ENCODE measurements around the gene FUT6. TPM values are rescaled to one million over a fixed set of nuclear protein-coding genes. Genes with fewer than 3 reads are reported as not detected.
"Not testable (repeated sequence)": the region's sequence is repeated elsewhere in the genome, so short reads cannot be mapped to it uniquely, and the experiment has no call there.

Gene FUT6
- total RNA-seq, 4 donors from 2014 or later = 0.29 TPM; not detected in 3

DNA sequence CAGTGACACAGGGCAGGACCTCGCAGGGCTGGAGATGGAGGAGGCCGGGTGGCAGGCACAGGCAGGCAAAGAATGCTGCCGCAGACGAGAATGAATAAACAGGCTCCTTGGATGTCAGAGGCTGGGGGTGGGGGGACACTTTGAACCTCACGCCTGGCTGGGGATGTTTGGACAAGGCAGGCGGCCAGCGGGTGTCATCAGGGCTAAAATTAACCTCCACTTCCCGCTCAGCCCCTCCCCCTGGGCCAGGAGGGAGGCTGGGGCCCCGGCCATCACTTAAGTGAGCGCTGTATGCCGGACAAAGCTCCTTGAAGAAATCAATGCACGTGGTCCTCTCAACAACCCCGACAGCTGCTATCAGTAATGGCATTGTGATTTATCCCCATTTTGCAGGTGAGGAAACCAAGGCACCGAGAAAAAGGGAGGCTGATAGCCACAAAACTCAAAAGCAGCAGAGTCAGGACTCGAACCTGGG is 41.1 kb upstream of the FUT6 start:
- H3K4me1 ChIP-seq = peaks cover 8 to 9% of the 10 kb centered on the region in 2 donors
- ATAC-seq (peak; percentile 44 to 52), DNase-seq (peak in 1 of 2 donors; percentile 12)
- in situ Hi-C loops (cut with MboI; ENCODE audit: low sequenced_read_pairs in 4 of 4) = no loop called here
- intact Hi-C loops (cut with DNase I; ENCODE audit: low total_unique reads) = no loop called here
- peaks cover 0 to 20% (median 5%) of the 10 kb centered on the region in 3 donors for H3K27me3 ChIP-seq
- H3K4me3 ChIP-seq = no peak overlapping the region
- no peaks in the 10 kb centered on the region for H3K36me3 ChIP-seq
- H3K9me3 ChIP-seq = no peaks in the 10 kb centered on the region
- no peak overlapping the region for H3K27ac ChIP-seq
- TF ChIP-seq CTCF (IDR thresholded peaks at IDR 0.05 in 4 of 5, conservative IDR thresholded peaks at IDR 0.05 in 1 of 5) = no peak
- no peak for TF ChIP-seq POLR2A (IDR thresholded peaks at IDR 0.05)

- ATAC-seq (no peak), DNase-seq (no peak)
- no peak for TF ChIP-seq CTCF (IDR thresholded peaks at IDR 0.05 in 4 of 5, conservative IDR thresholded peaks at IDR 0.05 in 1 of 5)
- no peak for TF ChIP-seq POLR2A (IDR thresholded peaks at IDR 0.05)
- intact Hi-C loops (cut with DNase I; ENCODE audit: low total_unique reads) (no loop called here), in situ Hi-C loops (cut with MboI; ENCODE audit: low sequenced_read_pairs in 4 of 4) (no loop called here)
- peaks cover 8 to 9% of the 10 kb centered on the region in 2 donors for H3K4me1 ChIP-seq
- no peaks in the 10 kb centered on the region for H3K9me3 ChIP-seq
- H3K27me3 ChIP-seq = peaks cover 0 to 20% (median 5%) of the 10 kb centered on the region in 3 donors
- no peak overlapping the region for H3K4me3 ChIP-seq
- no peak overlapping the region for H3K27ac ChIP-seq
- H3K36me3 ChIP-seq = no peaks in the 10 kb centered on the region
These were observed 40.7 kb upstream of the FUT6 start for GRCh38 chr19:5880196-5880595.

DNA sequence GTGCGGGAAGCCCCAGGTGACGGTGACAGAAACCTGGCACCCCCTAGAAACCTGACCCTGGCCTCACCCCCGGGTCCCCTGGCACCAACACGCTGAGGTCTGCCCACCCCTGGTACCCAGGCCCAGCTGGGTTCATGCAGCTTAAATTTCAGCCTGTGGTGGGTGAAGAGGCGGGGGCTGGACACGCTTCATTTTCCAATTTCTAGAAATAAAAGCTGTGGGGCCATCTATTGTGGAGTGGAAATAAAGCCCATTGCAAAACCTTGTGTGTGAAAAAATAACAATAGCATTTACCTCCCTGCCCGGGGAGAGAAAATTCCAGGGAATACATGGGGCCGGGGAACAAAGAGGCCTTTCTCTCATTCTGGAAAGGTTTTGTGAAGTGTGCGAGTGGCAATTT is 38.4 kb upstream of the FUT6 start:
- H3K27ac ChIP-seq = no peak overlapping the region
- peaks cover 8 to 9% of the 10 kb centered on the region in 2 donors for H3K4me1 ChIP-seq
- no peak for TF ChIP-seq POLR2A (IDR thresholded peaks at IDR 0.05)
- no peak for TF ChIP-seq CTCF (IDR thresholded peaks at IDR 0.05 in 4 of 5, conservative IDR thresholded peaks at IDR 0.05 in 1 of 5)

DNA sequence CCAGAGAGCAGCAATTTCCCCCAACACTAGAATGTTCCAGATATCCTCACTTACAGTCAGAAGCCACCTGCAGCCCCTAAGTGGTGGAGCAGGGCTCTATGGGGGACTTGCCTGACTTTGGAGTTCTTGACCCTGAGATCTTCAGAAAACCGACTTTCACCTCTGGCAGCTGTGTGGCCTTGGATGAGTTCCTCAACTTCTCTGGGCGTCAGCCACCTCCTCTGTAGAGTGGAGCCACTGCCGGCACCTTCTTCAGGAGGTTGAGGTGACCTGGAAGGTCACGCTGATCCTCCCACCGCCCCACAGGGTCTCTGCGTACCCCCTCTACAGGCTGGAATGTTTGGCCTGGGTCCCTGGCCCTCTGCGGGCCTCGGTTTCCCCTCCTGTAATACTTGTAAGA is 37.9 kb upstream of the FUT6 start:
- H3K36me3 ChIP-seq = no peaks in the 10 kb centered on the region
- intact Hi-C loops (cut with DNase I; ENCODE audit: low total_unique reads) (no loop called here), in situ Hi-C loops (cut with MboI; ENCODE audit: low sequenced_read_pairs in 4 of 4) (no loop called here)
- no peak overlapping the region for H3K4me3 ChIP-seq
- peaks cover 8 to 9% of the 10 kb centered on the region in 2 donors for H3K4me1 ChIP-seq
- no peaks in the 10 kb centered on the region for H3K9me3 ChIP-seq
- TF ChIP-seq CTCF (IDR thresholded peaks at IDR 0.05 in 4 of 5, conservative IDR thresholded peaks at IDR 0.05 in 1 of 5) (no peak), POLR2A (IDR thresholded peaks at IDR 0.05) (no peak)
- ATAC-seq = no peak
- no peak overlapping the region for H3K27ac ChIP-seq
- peaks cover 0 to 20% (median 5%) of the 10 kb centered on the region in 3 donors for H3K27me3 ChIP-seq
- no peak for DNase-seq

More for the DNA sequence above, 38.4 kb upstream of the FUT6 start:
- in situ Hi-C loops (cut with MboI; ENCODE audit: low sequenced_read_pairs in 4 of 4) = no loop called here
- H3K4me3 ChIP-seq = no peak overlapping the region
- H3K27me3 ChIP-seq = peaks cover 0 to 20% (median 5%) of the 10 kb centered on the region in 3 donors
- no peaks in the 10 kb centered on the region for H3K9me3 ChIP-seq
- intact Hi-C loops (cut with DNase I; ENCODE audit: low total_unique reads) = no loop called here
- H3K36me3 ChIP-seq = no peaks in the 10 kb centered on the region
- DNase-seq = no peak
- ATAC-seq = no peak

DNA sequence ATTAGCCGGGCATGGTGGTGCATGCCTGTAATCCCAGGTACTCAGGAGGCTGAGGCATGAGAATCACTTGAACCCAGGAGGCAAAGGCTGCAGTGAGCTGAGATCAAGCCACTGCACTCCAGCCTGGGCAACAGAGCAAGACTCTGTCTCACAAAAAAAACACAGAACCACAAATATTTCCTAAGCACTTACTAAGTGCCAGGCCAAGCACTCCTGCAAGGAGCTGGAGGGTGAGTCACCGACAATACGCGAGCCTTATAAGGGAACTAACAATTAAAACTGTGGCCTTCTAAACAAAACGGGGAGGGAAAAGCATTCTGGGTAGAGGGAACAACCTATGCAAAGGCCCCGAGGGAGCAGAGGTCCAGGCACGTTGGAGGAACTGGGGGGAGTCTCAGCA is 35.0 kb upstream of the FUT6 start:
- H3K9me3 ChIP-seq; H3K4me1 ChIP-seq; intact Hi-C loops (cut with DNase I; ENCODE audit: low total_unique reads); ATAC-seq; H3K36me3 ChIP-seq; H3K4me3 ChIP-seq; H3K27ac ChIP-seq; DNase-seq; in situ Hi-C loops (cut with MboI; ENCODE audit: low sequenced_read_pairs in 4 of 4): not testable (repeated sequence)
- H3K27me3 ChIP-seq = peaks cover 0 to 20% (median 4%) of the 10 kb centered on the region in 3 donors
